HG03196 (cell line): ENCODE results near the gene SELPLG.
"Not testable (repeated sequence)": the region's sequence is repeated elsewhere in the genome, so short reads cannot be mapped to it uniquely, and the experiment has no call there.

Experiments
- ATAC-seq: cut with Tn5 transposase; IDR thresholded peaks from one replicate; pipeline ENCODE4 v1.9.1; 2021; ENCODE audit not compliant: unreplicated experiment

The SELPLG gene

DNA sequence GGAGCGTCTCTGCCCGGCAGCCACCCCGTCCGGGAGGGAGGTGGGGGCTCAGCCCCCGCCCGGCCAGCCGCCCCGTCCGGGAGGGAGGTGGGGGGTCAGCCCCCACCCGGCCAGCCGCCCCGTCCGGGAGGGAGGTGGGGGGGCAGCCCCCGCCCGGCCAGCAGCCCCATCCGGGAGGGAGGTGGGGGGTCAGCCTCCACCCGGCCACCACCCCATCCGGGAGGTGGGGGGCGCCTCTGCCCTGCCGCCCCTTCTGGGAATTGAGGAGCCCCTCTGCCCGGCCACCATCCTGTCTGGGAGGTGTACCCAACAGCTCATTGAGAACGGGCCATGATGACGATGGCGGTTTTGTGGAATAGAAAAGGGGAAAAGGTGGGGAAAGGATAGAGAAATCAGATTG lies 22.6 kb upstream of the SELPLG start:
- not testable (repeated sequence) for ATAC-seq

- not testable (repeated sequence) for ATAC-seq
These were observed 22.1 kb upstream of the SELPLG start for GRCh38 chr12:108655812-108656175.

DNA sequence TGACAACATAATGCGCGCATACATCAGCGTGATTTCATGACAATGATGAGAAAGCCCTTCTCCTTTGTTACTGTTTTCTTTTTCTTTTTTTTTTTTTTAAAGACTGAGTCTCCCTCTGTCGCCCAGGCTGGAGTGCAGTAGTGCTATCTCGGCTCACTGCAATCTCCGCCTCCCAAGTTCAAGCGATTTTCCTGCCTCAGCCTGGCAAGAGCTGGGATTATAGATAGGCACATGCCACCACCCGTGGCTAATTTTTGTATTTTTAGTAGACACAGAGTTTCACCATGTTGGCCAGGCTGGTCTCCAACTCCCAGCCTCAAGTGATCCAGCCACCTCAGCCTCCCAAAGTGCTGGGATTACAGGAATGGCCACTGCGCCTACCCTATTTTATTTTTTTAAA lies 20.9 kb upstream of the SELPLG start:
- not testable (repeated sequence) for ATAC-seq

DNA sequence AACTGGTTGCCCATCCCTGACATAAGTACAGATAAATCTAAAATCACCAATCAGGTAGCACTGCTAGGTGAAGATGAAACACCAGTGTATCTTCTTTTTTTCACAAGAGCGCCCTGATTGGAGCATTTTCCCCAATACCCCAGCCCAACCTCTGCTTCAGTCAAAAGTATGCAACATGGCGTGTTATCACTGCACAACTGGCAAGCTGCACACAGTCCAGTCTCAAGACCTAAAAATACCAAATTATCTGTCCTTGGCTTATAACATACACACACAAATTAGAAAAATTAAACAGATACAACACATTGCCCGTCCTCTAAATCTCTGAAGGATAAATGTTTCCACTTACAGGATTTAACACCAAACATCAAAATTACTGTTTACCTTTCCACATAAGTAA lies 20.2 kb upstream of the SELPLG start:
- ATAC-seq = no peak

DNA sequence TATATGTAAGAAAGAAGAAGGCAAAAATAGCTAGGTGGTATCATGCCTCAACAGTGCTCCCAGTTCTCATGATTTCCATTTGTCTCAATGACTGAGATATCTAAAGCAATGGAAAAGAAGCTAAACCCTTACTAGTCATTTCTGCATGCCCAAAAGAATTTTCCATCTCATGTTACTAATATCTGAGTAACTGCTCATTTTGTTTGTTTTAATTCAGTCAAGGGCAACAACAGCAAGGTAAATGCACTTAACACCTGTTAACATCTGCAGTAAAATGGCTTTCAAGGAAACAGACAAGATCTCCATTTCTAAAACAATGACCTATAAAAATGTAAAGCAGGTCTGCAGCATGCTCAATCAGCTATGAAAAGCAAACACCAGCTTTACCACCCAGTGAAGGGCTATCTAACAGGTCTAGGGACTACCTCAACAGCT lies 19.4 kb upstream of the SELPLG start:
- no peak for ATAC-seq

DNA sequence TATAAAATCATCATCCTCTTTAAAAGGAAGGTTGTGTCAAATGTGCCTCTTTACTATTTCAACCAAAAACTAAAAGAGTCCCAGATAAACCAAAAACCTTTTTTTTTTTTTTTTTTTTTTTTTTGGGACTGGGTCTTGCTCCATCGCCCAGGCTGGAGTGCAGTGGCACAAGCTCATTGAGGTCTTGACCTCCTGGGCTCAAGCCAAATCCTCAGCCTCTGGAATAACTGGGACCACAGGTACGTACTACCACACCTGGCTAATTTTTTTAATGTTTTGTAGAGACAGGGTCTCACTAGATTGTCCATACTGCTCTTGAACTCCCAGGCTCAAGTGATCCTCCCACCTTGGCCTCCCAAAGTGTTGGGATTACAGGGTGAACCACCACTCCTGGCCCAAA lies 16.4 kb upstream of the SELPLG start:
- no peak for ATAC-seq

DNA sequence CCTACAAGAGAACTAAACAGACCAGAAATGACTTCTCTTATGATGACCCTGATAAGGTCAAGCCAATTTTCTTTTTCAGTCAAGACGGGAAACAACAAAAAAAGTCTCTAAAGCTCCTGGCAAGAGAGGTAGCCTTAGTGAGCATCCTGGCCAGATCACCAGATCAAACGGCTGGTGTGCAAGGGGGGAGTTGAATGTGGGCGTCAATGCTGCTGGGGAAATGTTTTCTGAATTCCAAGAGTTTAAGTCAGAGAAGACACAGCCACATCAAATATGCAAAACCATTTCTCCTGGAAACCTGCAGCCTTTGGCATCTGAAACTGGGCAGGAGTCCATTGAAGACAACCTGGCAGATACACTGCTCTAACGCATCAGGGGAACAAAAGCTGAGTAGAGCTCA lies 16.0 kb upstream of the SELPLG start:
- no peak for ATAC-seq

DNA sequence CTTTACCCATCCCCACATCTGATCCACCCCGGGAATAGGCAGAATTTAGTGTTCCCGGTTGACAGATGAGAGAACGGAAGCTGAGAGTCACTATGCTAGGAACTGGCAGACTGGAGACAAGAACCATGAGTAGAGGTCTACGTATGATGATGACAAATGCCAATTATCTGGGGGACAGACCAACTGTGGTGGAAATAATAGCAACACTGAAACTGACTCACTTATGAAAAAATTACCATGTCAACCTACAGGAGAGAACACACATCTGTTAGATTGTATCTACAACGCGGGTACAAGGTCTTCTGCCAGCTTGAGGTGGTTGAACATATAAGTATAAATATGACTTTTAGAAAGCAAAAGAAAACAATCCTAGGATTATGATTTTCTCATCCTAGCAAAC lies 15.4 kb upstream of the SELPLG start:
- ATAC-seq = no peak

GRCh38 chr12:108648371-108648770 lies 14.7 kb upstream of the SELPLG start:
- no peak for ATAC-seq

DNA sequence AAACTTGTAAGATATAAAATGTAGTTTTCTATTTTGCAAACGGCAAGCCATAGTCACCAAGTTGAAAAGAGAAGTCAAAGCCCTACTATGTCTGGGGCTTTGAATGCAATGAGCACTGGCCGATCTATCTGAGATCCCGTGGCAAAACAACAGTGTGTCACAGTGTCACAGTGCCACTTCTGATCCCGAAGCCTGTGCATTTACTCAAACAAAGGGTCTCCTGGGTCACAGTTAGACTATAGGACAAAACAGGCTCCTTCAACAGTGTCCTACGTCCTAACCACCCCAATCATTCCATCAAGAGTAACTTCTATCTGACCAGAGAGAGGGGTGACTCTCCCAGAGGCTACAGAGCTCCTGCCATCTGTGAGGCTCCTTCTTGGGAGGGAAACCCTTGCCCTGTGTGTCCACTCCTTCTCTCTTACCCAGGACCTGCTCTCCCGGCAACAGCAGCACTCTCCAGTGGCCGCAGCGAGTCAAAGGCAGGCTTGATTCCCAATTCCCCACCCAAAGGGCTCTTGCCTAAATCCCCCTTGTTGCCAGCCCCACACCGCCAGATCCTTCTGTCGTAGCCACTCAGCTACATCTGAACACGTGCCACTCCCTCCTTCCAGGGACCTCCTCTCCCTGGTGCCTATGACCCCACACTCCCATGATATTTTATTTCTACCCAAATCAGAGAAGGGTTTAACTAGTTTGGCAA lies 14.0 kb upstream of the SELPLG start:
- ATAC-seq = no peak

DNA sequence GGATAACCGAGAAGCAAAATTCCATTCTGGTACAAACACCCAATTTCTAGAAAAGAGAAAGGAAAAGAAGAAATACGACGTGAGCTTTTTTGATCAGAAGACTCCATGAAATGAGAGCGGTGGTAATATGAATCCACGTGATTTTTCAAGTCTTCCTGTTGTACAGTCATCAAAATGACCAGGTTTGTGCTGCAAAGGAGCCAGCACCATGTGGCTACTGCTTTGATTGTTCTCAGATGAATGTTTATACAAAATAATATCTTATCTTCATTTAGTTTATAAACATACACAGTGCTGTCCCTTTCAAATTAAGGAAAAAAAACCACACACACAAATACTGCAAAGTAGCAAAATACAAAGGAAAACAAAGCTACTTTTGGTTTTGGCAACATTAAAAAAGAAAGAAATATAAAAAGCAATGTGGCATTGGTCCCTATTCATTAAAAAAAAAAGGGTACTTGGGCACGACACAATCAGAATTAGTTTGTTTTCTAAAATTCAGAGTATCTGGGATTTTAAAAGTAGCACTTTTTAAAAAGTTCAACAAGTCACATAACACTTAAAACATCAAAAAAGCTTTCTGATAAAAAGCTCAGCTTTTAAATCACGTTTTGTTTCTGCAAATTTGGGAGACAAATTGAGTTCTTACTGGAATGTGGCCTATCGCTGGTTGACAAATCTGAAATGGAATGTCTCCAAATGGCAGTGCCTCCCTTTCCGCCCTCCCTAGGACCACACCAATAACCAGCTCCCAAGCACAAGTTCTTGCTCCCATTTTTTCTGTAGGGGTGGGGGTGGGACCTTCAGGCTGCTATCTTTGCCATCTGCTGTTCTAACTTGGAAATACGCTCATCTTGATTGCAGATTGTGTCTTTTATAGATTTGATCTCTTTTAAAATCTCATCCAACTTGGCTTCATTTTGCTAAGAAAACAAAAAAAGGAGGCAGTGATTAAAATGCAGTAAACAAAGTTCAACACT lies 13.2 kb upstream of the SELPLG start:
- no peak for ATAC-seq

- ATAC-seq = no peak
These were observed 12.2 kb upstream of the SELPLG start for GRCh38 chr12:108645686-108646599.

DNA sequence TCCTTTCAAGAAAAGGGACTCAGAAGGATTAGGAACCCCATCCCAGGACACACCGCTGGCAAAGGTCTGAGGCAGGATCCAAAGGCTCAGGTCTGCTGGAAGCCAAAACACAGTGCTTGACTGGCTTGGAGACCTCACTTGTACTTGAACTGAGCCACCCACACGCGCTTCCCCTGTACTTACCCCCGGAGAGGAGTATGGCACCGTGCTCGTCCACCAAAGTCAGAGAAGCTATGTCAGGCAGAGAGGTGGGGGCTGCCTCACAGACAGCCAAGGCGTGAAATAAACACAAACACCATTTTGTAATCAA lies 11.1 kb upstream of the SELPLG start:
- no peak for ATAC-seq

DNA sequence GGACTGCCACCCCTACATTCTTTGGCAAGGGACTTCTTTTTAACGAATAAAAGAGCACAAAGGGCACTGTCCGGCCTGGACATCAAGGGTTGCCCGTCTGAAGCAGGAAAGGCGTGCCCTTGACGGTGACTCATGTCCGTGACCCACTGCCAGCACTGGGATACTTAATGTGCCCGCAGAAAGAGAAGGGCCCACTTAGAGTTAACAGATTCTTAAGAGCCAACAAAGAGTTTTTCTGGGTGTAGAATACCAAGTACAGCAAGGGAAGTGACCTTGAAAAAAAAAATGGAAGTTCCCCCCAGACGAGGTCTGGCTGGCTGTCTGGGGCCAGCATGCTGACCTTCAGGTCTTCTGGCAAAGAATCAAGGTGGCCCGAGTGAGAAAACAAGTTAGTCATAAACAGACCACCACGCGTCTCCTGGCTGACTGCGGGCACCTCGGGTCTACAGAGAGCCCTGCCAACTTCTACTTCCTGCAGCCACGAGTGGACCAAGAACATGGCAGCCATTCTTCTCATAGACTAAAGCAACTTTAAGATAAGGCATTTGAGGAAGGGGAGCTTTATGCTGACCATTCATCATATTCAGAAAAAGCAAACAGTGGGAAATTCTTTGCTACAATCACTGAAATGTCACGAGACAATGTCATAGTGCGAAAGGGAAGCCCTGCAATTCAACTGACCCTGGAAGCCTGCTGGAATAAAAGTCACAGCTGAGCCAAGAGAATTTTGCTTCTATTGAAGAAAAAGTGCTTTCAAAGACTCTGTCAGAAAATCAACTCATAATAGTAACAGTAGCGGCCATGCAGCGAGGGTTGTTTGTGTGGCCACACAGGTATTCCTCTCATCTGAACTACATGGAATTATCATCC lies 10.5 kb upstream of the SELPLG start:
- ATAC-seq = no peak

- no peak for ATAC-seq
These were observed 9.4 kb upstream of the SELPLG start for GRCh38 chr12:108642899-108643654.

- ATAC-seq = no peak
These were observed 8.7 kb upstream of the SELPLG start for GRCh38 chr12:108642269-108642870.

- no peak for ATAC-seq
These were observed 8.0 kb upstream of the SELPLG start for GRCh38 chr12:108641446-108642268.

- no peak for ATAC-seq
These were observed 7.2 kb upstream of the SELPLG start for GRCh38 chr12:108640802-108641445.
